CD4-positive, CD25-positive, alpha-beta regulatory T cell (primary cell): ENCODE results near the gene NETO2. TPM values are rescaled to one million over a fixed set of nuclear protein-coding genes. Genes with fewer than 3 reads are reported as not detected.
"Not testable (repeated sequence)": the region's sequence is repeated elsewhere in the genome, so short reads cannot be mapped to it uniquely, and the experiment has no call there.

Source experiments
- ATAC-seq, 2 donors: fragments of 150-1000 bp; cut with Tn5 transposase; one replicate each; pipeline ENCODE4 v1.10.0; 2021; ENCODE audit warnings: low read depth in 2 of 2, moderate number of reproducible peaks in 2 of 2, moderate library complexity in 1 of 2
- DNase-seq, 3 donors: peaks; one replicate each; pipeline versions ENCODE4 v3.0.0 to v3.0.0-alpha.2; 2012 to 2022; ENCODE audit warnings: mixed read lengths in 1 of 3
- H3K27ac ChIP-seq: one replicate; pipeline ENCODE4 v1.7.0; 2013; ENCODE audit warnings: mild to moderate bottlenecking, low read length; ENCODE audit not compliant: insufficient read depth, poor library complexity, severe bottlenecking
- H3K27me3 ChIP-seq: one replicate; pipeline ENCODE4 v1.7.0; 2013; ENCODE audit warnings: low read length; ENCODE audit not compliant: control insufficient read depth, insufficient read depth
- H3K36me3 ChIP-seq: one replicate; pipeline ENCODE4 v1.7.0; 2013; ENCODE audit warnings: mild to moderate bottlenecking, low read length, moderate library complexity; ENCODE audit not compliant: control insufficient read depth, insufficient read depth
- H3K4me1 ChIP-seq: 2 replicates; pipeline ENCODE4 v1.7.0; 2013; ENCODE audit warnings: mild to moderate bottlenecking, low read length; ENCODE audit not compliant: insufficient read depth, control insufficient read depth, poor library complexity, severe bottlenecking
- H3K4me3 ChIP-seq: one replicate; pipeline ENCODE4 v1.7.0; 2013; ENCODE audit warnings: low read depth, mild to moderate bottlenecking, low read length, moderate library complexity
- H3K9me3 ChIP-seq, 2 experiments: 1 replicate in 1 of 2; 2 replicates in 1 of 2; pipeline ENCODE4 v1.7.0; 2013; ENCODE audit warnings: low read length in 2 of 2, mild to moderate bottlenecking in 1 of 2, moderate library complexity in 1 of 2; ENCODE audit not compliant: control insufficient read depth in 2 of 2
- H3K27ac Mint-ChIP-seq, 3 donors: one replicate each; pipeline ENCODE4 v1.8.0; 2020 to 2022; ENCODE audit warnings: mild to moderate bottlenecking in 3 of 3, mixed read lengths in 3 of 3, moderate library complexity in 2 of 3
- H3K27me3 Mint-ChIP-seq: one replicate; pipeline ENCODE4 v1.8.0; 2022; ENCODE audit warnings: mild to moderate bottlenecking, mixed read lengths
- H3K36me3 Mint-ChIP-seq: one replicate; pipeline ENCODE4 v1.8.0; 2020; ENCODE audit warnings: mixed read lengths
- H3K4me1 Mint-ChIP-seq, 4 donors: one replicate each; pipeline ENCODE4 v1.8.0; 2020 to 2022; ENCODE audit warnings: mixed read lengths in 4 of 4, mild to moderate bottlenecking in 1 of 4
- H3K4me3 Mint-ChIP-seq, 4 donors: one replicate each; pipeline ENCODE4 v1.8.0; 2020 to 2022; ENCODE audit warnings: mild to moderate bottlenecking in 4 of 4, mixed read lengths in 4 of 4, moderate library complexity in 3 of 4
- H3K9me3 Mint-ChIP-seq, 7 donors: one replicate each; pipeline ENCODE4 v1.8.0; 2020 to 2022; ENCODE audit warnings: mixed read lengths in 7 of 7, mild to moderate bottlenecking in 3 of 7, moderate library complexity in 2 of 7
- polyA plus RNA-seq, 4 donors: library from polyadenylated mRNA; unstranded; fragments of 300-500 nt; fragmentation: Illumina TruSeq; gene quantifications; one replicate each; pipeline ENCODE4 v1.2.3, GENCODE V29; 2021
- total RNA-seq: library from RNA; stranded (reverse); gene quantifications from one replicate; pipeline ENCODE4 v1.2.3, GENCODE V29; 2022

Gene NETO2
- total and polyA plus RNA-seq, 5 donors from 2014 or later, result 4.6 to 9.2 (median 7.1) TPM

DNA sequence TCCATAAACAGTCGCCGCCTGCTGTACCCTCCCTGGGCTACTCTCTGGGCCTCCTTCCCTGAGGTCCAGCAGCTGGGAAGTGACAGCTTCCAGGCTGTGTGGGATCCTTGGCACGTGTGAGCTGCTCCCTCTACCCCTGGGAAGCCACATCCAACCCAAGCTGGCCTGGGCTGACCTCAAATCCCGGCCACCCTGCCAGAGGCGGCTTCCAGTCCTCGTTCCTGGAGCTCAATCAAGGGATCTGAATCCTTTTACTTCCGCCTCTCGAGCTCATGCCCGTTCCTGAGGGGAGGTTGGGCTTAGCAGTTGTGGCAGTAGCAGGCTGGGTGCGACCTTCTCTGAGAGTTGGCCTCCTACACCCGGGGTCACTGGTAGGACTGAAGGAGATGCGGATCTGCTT lies 82.5 kb downstream of the NETO2 start:
- Mint-ChIP-seq H3K27me3 (no peaks in the 10 kb centered on the region), H3K36me3 (no peaks in the 10 kb centered on the region), H3K27ac (no peak overlapping the region), H3K4me1 (no peaks in the 10 kb centered on the region), H3K9me3 (peaks cover 0 to 3% (median 0%) of the 10 kb centered on the region in 7 donors), H3K4me3 (no peak overlapping the region)
- Histone ChIP-seq H3K36me3 (no peaks in the 10 kb centered on the region), H3K4me1 (no peaks in the 10 kb centered on the region), H3K27me3 (no peaks in the 10 kb centered on the region), H3K27ac (no peak overlapping the region), H3K9me3 (no peaks in the 10 kb centered on the region), H3K4me3 (no peak overlapping the region)
- DNase-seq (no peak), ATAC-seq (no peak)

- Histone ChIP-seq H3K27me3 (no peaks in the 10 kb centered on the region), H3K4me1 (no peaks in the 10 kb centered on the region), H3K4me3 (no peak overlapping the region), H3K9me3 (no peaks in the 10 kb centered on the region), H3K36me3 (no peaks in the 10 kb centered on the region), H3K27ac (no peak overlapping the region)
- Mint-ChIP-seq H3K27ac (no peak overlapping the region), H3K4me3 (no peak overlapping the region), H3K36me3 (no peaks in the 10 kb centered on the region), H3K9me3 (peaks cover 0 to 3% (median 0%) of the 10 kb centered on the region in 7 donors), H3K4me1 (no peaks in the 10 kb centered on the region), H3K27me3 (no peaks in the 10 kb centered on the region)
- DNase-seq, result no peak
- no peak for ATAC-seq
Observed at GRCh38 chr16:47060596-47060995, 83.1 kb downstream of the NETO2 start.

- no peaks in the 10 kb centered on the region for H3K27me3 ChIP-seq
- H3K36me3 ChIP-seq, result no peaks in the 10 kb centered on the region
- no peaks in the 10 kb centered on the region for H3K27me3 Mint-ChIP-seq
- H3K4me3 ChIP-seq, result no peak overlapping the region
- H3K9me3 Mint-ChIP-seq, result peaks cover 0 to 3% (median 0%) of the 10 kb centered on the region in 7 donors
- no peaks in the 10 kb centered on the region for H3K4me1 ChIP-seq
- no peak overlapping the region for H3K4me3 Mint-ChIP-seq
- DNase-seq, result no peak
- H3K27ac Mint-ChIP-seq, result no peak overlapping the region
- H3K9me3 ChIP-seq, result no peaks in the 10 kb centered on the region
- no peaks in the 10 kb centered on the region for H3K4me1 Mint-ChIP-seq
- ATAC-seq, result no peak
- H3K36me3 Mint-ChIP-seq, result no peaks in the 10 kb centered on the region
- no peak overlapping the region for H3K27ac ChIP-seq
Observed at GRCh38 chr16:47059991-47060390, 83.8 kb downstream of the NETO2 start.

DNA sequence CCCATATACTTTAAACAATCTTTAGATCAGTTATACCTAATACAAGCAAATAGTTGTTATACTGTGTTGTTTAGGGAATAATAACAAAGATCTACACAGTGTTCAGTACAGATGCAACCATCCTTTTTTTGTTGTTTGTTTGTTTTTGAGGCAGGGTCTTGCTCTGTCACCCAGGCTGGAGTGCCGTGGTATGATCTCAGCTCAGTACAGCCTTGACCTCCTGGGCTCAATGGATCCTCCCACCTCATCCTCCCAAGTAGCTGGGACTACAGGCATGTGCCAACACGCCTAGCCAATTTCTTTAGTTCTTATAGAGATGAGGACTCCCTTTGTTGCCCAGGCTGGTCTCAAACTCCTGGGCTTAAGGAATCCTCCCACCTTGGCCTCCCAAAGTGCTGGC lies 84.6 kb downstream of the NETO2 start:
- not testable (repeated sequence) for H3K4me3 Mint-ChIP-seq

GRCh38 chr16:47058295-47059086 lies 85.3 kb downstream of the NETO2 start:
- ATAC-seq, result no peak
- no peaks in the 10 kb centered on the region for H3K36me3 Mint-ChIP-seq
- Histone ChIP-seq H3K27me3 (no peaks in the 10 kb centered on the region), H3K4me1 (no peaks in the 10 kb centered on the region), H3K9me3 (no peaks in the 10 kb centered on the region), H3K4me3 (no peak overlapping the region), H3K36me3 (no peaks in the 10 kb centered on the region), H3K27ac (no peak overlapping the region)
- H3K27ac Mint-ChIP-seq, result no peak overlapping the region
- peaks cover 0 to 3% (median 0%) of the 10 kb centered on the region in 7 donors for H3K9me3 Mint-ChIP-seq
- H3K4me3 Mint-ChIP-seq, result no peak overlapping the region
- H3K4me1 Mint-ChIP-seq, result no peaks in the 10 kb centered on the region
- no peaks in the 10 kb centered on the region for H3K27me3 Mint-ChIP-seq
- DNase-seq, result no peak

More for the DNA sequence above, 84.6 kb downstream of the NETO2 start:
- not testable (repeated sequence) for H3K27me3 ChIP-seq, DNase-seq, ATAC-seq, H3K4me3 ChIP-seq, H3K27me3 Mint-ChIP-seq, H3K4me1 ChIP-seq, H3K27ac Mint-ChIP-seq, H3K27ac ChIP-seq, H3K36me3 ChIP-seq, H3K36me3 Mint-ChIP-seq, H3K9me3 ChIP-seq, H3K4me1 Mint-ChIP-seq, H3K9me3 Mint-ChIP-seq

GRCh38 chr16:47057630-47057993 lies 86.1 kb downstream of the NETO2 start:
- no peaks in the 10 kb centered on the region for H3K27me3 Mint-ChIP-seq
- H3K4me1 ChIP-seq, result no peaks in the 10 kb centered on the region
- ATAC-seq, result no peak
- H3K9me3 Mint-ChIP-seq, result peaks cover 0 to 3% (median 0%) of the 10 kb centered on the region in 7 donors
- DNase-seq, result no peak
- no peaks in the 10 kb centered on the region for H3K4me1 Mint-ChIP-seq
- no peak overlapping the region for H3K27ac Mint-ChIP-seq
- no peak overlapping the region for H3K4me3 Mint-ChIP-seq
- H3K9me3 ChIP-seq, result no peaks in the 10 kb centered on the region
- H3K27me3 ChIP-seq, result no peaks in the 10 kb centered on the region
- H3K27ac ChIP-seq, result no peak overlapping the region
- H3K4me3 ChIP-seq, result no peak overlapping the region
- H3K36me3 Mint-ChIP-seq, result no peaks in the 10 kb centered on the region
- H3K36me3 ChIP-seq, result no peaks in the 10 kb centered on the region

GRCh38 chr16:47056688-47057629 lies 86.8 kb downstream of the NETO2 start:
- H3K9me3 ChIP-seq, result no peaks in the 10 kb centered on the region
- H3K36me3 Mint-ChIP-seq, result no peaks in the 10 kb centered on the region
- H3K27ac Mint-ChIP-seq, result no peak overlapping the region
- H3K27me3 ChIP-seq, result no peaks in the 10 kb centered on the region
- no peak overlapping the region for H3K4me3 Mint-ChIP-seq
- DNase-seq (no peak), ATAC-seq (no peak)
- no peaks in the 10 kb centered on the region for H3K27me3 Mint-ChIP-seq
- H3K4me1 Mint-ChIP-seq, result no peaks in the 10 kb centered on the region
- H3K27ac ChIP-seq, result no peak overlapping the region
- no peak overlapping the region for H3K4me3 ChIP-seq
- no peaks in the 10 kb centered on the region for H3K4me1 ChIP-seq
- H3K9me3 Mint-ChIP-seq, result peaks cover 0 to 2% (median 0%) of the 10 kb centered on the region in 7 donors
- H3K36me3 ChIP-seq, result no peaks in the 10 kb centered on the region
